ENCODE measurements around the gene CNPPD1. TPM values are rescaled to one million over a fixed set of nuclear protein-coding genes. Genes with fewer than 3 reads are reported as not detected.

CNPPD1 gene
- total and polyA plus RNA-seq, 4 donors = 16.5 to 39.8 (median 21.6) TPM

DNA sequence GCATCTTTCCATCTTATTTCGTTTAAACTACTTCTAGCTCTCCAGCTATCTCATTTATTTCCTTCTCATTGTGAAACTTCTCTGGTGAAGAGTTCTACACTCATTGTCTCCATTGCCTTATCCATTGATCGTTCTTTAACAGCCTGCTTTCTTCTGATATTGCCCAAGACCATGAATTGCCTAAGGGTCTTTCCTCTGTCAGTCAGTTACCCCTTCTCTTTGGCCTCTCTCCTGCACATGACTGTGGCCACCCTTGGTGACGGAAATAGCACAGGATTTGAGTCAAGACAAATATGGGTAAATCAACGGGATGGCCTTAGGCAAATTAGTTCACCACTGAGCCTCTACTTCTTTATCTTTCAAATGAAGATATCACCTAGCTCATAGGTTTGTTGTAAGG, 42.7 kb downstream of the CNPPD1 start:
- TF ChIP-seq HNF4G (IDR thresholded peaks at IDR 0.05) = no peak
- TF ChIP-seq, protein P1, sequence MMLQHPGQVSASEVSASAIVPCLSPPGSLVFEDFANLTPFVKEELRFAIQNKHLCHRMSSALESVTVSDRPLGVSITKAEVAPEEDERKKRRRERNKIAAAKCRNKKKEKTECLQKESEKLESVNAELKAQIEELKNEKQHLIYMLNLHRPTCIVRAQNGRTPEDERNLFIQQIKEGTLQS (IDR thresholded peaks at IDR 0.05) = no peak
- Histone ChIP-seq H3K36me3 (ENCODE audit: control insufficient read depth in 4 of 4, insufficient read depth in 3 of 4, low read depth in 1 of 4, low read length in 3 of 4) (no peaks in the 10 kb centered on the region), H3K9me3 (ENCODE audit: control insufficient read depth in 4 of 4, low read length in 3 of 4) (no peaks in the 10 kb centered on the region), H3K4me1 (ENCODE audit: control insufficient read depth in 4 of 4, insufficient read depth in 4 of 4, low read length in 3 of 4) (peaks cover 4 to 13% (median 7%) of the 10 kb centered on the region in 4 donors), H3K4me3 (ENCODE audit: low read depth in 1 of 3, low read length in 3 of 3) (no peak overlapping the region), H3K27ac (ENCODE audit: low read depth in 1 of 2, low read length in 2 of 2) (no peak overlapping the region), H3K27me3 (ENCODE audit: control insufficient read depth in 4 of 4, insufficient read depth in 4 of 4, low read length in 3 of 4) (no peaks in the 10 kb centered on the region), H3K9ac (ENCODE audit: low read depth in 1 of 2, low read length in 2 of 2) (no peak overlapping the region)
- DNase-seq (ENCODE audit: low spot score) = no peak
- WGBS = 89% methylated on average over 4 of the region's 4 CpGs

DNA sequence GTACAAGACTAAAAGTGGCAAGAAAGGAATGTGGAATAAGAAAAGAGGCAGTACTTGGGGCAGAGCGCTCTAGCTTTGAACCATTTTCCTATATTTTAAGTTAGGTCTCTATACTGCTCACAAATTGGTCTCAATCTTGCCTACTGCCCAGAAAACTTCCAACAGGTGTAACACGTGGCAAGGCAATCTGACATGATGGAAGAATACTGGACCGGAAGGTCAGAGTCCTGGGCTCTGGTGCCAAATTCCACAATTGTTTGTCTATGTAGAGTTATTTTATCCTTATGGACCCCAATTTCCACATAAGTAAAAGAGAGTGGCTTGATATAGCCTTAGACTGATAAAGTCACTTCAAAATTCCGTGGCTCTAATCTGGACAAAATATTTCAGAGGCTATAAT, 45.0 kb downstream of the CNPPD1 start:
- TF ChIP-seq, protein P2, sequence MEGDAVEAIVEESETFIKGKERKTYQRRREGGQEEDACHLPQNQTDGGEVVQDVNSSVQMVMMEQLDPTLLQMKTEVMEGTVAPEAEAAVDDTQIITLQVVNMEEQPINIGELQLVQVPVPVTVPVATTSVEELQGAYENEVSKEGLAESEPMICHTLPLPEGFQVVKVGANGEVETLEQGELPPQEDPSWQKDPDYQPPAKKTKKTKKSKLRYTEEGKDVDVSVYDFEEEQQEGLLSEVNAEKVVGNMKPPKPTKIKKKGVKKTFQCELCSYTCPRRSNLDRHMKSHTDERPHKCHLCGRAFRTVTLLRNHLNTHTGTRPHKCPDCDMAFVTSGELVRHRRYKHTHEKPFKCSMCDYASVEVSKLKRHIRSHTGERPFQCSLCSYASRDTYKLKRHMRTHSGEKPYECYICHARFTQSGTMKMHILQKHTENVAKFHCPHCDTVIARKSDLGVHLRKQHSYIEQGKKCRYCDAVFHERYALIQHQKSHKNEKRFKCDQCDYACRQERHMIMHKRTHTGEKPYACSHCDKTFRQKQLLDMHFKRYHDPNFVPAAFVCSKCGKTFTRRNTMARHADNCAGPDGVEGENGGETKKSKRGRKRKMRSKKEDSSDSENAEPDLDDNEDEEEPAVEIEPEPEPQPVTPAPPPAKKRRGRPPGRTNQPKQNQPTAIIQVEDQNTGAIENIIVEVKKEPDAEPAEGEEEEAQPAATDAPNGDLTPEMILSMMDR (IDR thresholded peaks at IDR 0.05; ENCODE audit: low read depth, low read length, missing input control) = no peak
- TF ChIP-seq EGR1 (IDR thresholded peaks at IDR 0.05; ENCODE audit: low read depth in 2 of 2) (no peak), GABPA (IDR thresholded peaks at IDR 0.05 in 1 of 2, conservative IDR thresholded peaks at IDR 0.05 in 1 of 2) (no peak), HNF4A (conservative IDR thresholded peaks at IDR 0.05) (peak; percentile 94 to 99), TAF1 (conservative IDR thresholded peaks at IDR 0.05) (no peak), RXRA (IDR thresholded peaks at IDR 0.05) (peak; percentile 35 to 48), HNF4G (IDR thresholded peaks at IDR 0.05) (peak; percentile 86), RAD21 (IDR thresholded peaks at IDR 0.05) (peak in 1 of 2 donors; percentile 9), SP1 (IDR thresholded peaks at IDR 0.05) (peak; percentile 63), NR2F2 (IDR thresholded peaks at IDR 0.05) (no peak), FOXA2 (IDR thresholded peaks at IDR 0.05) (no peak), FOXA1 (IDR thresholded peaks at IDR 0.05) (no peak), YY1 (IDR thresholded peaks at IDR 0.05) (peak; percentile 21), JUND (IDR thresholded peaks at IDR 0.05) (peak in 1 of 2 donors; percentile 28)
- TF ChIP-seq, protein P3, sequence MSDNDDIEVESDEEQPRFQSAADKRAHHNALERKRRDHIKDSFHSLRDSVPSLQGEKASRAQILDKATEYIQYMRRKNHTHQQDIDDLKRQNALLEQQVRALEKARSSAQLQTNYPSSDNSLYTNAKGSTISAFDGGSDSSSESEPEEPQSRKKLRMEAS (IDR thresholded peaks at IDR 0.05) = peak; percentile 43
- TF ChIP-seq, protein P1 (IDR thresholded peaks at IDR 0.05) = no peak
- TF ChIP-seq, protein P4, sequence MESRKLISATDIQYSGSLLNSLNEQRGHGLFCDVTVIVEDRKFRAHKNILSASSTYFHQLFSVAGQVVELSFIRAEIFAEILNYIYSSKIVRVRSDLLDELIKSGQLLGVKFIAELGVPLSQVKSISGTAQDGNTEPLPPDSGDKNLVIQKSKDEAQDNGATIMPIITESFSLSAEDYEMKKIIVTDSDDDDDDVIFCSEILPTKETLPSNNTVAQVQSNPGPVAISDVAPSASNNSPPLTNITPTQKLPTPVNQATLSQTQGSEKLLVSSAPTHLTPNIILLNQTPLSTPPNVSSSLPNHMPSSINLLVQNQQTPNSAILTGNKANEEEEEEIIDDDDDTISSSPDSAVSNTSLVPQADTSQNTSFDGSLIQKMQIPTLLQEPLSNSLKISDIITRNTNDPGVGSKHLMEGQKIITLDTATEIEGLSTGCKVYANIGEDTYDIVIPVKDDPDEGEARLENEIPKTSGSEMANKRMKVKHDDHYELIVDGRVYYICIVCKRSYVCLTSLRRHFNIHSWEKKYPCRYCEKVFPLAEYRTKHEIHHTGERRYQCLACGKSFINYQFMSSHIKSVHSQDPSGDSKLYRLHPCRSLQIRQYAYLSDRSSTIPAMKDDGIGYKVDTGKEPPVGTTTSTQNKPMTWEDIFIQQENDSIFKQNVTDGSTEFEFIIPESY (IDR thresholded peaks at IDR 0.05) = no peak
- TF ChIP-seq, protein P5, sequence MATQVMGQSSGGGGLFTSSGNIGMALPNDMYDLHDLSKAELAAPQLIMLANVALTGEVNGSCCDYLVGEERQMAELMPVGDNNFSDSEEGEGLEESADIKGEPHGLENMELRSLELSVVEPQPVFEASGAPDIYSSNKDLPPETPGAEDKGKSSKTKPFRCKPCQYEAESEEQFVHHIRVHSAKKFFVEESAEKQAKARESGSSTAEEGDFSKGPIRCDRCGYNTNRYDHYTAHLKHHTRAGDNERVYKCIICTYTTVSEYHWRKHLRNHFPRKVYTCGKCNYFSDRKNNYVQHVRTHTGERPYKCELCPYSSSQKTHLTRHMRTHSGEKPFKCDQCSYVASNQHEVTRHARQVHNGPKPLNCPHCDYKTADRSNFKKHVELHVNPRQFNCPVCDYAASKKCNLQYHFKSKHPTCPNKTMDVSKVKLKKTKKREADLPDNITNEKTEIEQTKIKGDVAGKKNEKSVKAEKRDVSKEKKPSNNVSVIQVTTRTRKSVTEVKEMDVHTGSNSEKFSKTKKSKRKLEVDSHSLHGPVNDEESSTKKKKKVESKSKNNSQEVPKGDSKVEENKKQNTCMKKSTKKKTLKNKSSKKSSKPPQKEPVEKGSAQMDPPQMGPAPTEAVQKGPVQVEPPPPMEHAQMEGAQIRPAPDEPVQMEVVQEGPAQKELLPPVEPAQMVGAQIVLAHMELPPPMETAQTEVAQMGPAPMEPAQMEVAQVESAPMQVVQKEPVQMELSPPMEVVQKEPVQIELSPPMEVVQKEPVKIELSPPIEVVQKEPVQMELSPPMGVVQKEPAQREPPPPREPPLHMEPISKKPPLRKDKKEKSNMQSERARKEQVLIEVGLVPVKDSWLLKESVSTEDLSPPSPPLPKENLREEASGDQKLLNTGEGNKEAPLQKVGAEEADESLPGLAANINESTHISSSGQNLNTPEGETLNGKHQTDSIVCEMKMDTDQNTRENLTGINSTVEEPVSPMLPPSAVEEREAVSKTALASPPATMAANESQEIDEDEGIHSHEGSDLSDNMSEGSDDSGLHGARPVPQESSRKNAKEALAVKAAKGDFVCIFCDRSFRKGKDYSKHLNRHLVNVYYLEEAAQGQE (IDR thresholded peaks at IDR 0.05) = no peak
- no peak overlapping the region for H3K27ac ChIP-seq (ENCODE audit: low read depth in 1 of 2, low read length in 2 of 2)
- H3K36me3 ChIP-seq (ENCODE audit: control insufficient read depth in 4 of 4, insufficient read depth in 3 of 4, low read depth in 1 of 4, low read length in 3 of 4) = no peaks in the 10 kb centered on the region
- no peak for DNase-seq (ENCODE audit: low spot score)
- H3K27me3 ChIP-seq (ENCODE audit: control insufficient read depth in 4 of 4, insufficient read depth in 4 of 4, low read length in 3 of 4) = no peaks in the 10 kb centered on the region
- 67% methylated on average over 4 of the region's 4 CpGs for WGBS
- H3K9ac ChIP-seq (ENCODE audit: low read depth in 1 of 2, low read length in 2 of 2) = no peak overlapping the region
- peaks cover 13 to 25% (median 14%) of the 10 kb centered on the region in 4 donors for H3K4me1 ChIP-seq (ENCODE audit: control insufficient read depth in 4 of 4, insufficient read depth in 4 of 4, low read length in 3 of 4)
- no peak overlapping the region for H3K4me3 ChIP-seq (ENCODE audit: low read depth in 1 of 3, low read length in 3 of 3)
- no peaks in the 10 kb centered on the region for H3K9me3 ChIP-seq (ENCODE audit: control insufficient read depth in 4 of 4, low read length in 3 of 4)

Measured in liver (tissue), 9 donors.